Transverse colon (tissue), 4 donors: ENCODE results near the gene IFT80. TPM values are rescaled to one million over a fixed set of nuclear protein-coding genes. Genes with fewer than 3 reads are reported as not detected.

Experiments used
- DNase-seq: peaks from one replicate; pipeline ENCODE4 v3.0.0-alpha.2; 2019
- H3K27ac ChIP-seq, 4 donors: fragments of 200-600 bp; sonication (generic); 2 replicates each; pipeline ENCODE4 v1.5.1; 2016 to 2018; ENCODE audit warnings: inconsistent platforms in 4 of 4
- H3K27me3 ChIP-seq: fragments of 200-600 bp; sonication (generic); 2 replicates; pipeline ENCODE4 v1.5.1; 2017; ENCODE audit warnings: inconsistent platforms
- H3K36me3 ChIP-seq, 4 donors: fragments of 200-600 bp; sonication (generic); 2 replicates each; pipeline ENCODE4 v1.5.1; 2017 to 2019; ENCODE audit warnings: inconsistent platforms in 4 of 4
- H3K4me1 ChIP-seq, 4 donors: fragments of 200-600 bp; sonication (generic); 2 replicates each; pipeline ENCODE4 v1.5.1; 2017 to 2020; ENCODE audit warnings: inconsistent platforms in 4 of 4
- H3K4me3 ChIP-seq, 4 donors: fragments of 200-600 bp; sonication (generic); 1 replicate in 1 of 4; 2 replicates in 3 of 4; pipeline versions ENCODE4 v1.5.1 to v1.6.1; 2017 to 2019; ENCODE audit warnings: inconsistent platforms in 4 of 4
- H3K9me3 ChIP-seq, 2 donors: fragments of 200-600 bp; sonication (generic); 2 replicates each; pipeline ENCODE4 v1.5.1; 2017 to 2019; ENCODE audit warnings: inconsistent platforms in 2 of 2
- EP300 ChIP-seq: sonication (generic); formaldehyde crosslinking; IDR thresholded peaks from one replicate; pipeline ENCODE4 v1.6.1; 2017; ENCODE audit warnings: antibody characterized with exemption, low read depth
- POLR2A ChIP-seq: fragments of 450-650 bp; IDR thresholded peaks from one replicate; pipeline ENCODE4 v1.6.1; 2016; ENCODE audit warnings: antibody characterized with exemption, mild to moderate bottlenecking, moderate library complexity
- POLR2AphosphoS5 ChIP-seq, 3 donors: sonication (generic); formaldehyde crosslinking; IDR thresholded peaks; one replicate each; pipeline ENCODE4 v1.6.1; 2016; ENCODE audit warnings: antibody characterized with exemption in 3 of 3
- WGBS, 2 donors: methylation state at CpG; one replicate each; pipeline ENCODE4 v1.1.5; 2018; ENCODE audit warnings: low coverage in 1 of 2; 5-methylcytosine and 5-hydroxymethylcytosine counted together
- in situ Hi-C, 4 donors: fragments of 200-750 bp; cut with MboI; loops; one replicate each; pipeline versions ENCODE4 v1.15.0 to v1.15.1; 2017; ENCODE audit warnings: low sequenced_read_pairs in 3 of 4, low pct_ligation_motif_present in 1 of 4, low pct_unique_long_range_greater_than_20kb in 1 of 4
- intact Hi-C: fragments of 100-400 bp; cut with DNase I; formaldehyde crosslinking; loops from one replicate; pipeline ENCODE4 v1.15.1; 2023; ENCODE audit warnings: low total_unique reads
- total RNA-seq, 4 donors: library from RNA; depleted of rRNA; stranded (reverse); fragments of >200 nt; gene quantifications; one replicate each; pipeline ENCODE4 v1.1.0, GENCODE V29; 2016
- TF ChIP-seq, protein P1 (sequence below), 5 experiments: fragments of 200-600 bp in 3 of 5; fragments of 450-650 bp in 2 of 5; sonication (generic) in 3 of 5; IDR thresholded peaks; 1 replicate in 2 of 5; 2 replicates in 3 of 5; pipeline ENCODE4 v1.5.1; 2016 to 2017; ENCODE audit warnings: antibody characterized with exemption in 5 of 5, inconsistent platforms in 3 of 5, mild to moderate bottlenecking in 2 of 5, moderate library complexity in 1 of 5

IFT80 gene
- total RNA-seq, 4 donors from 2014 or later, result 0.37 to 78.8 (median 19.7) TPM

GRCh38 chr3:160435095-160435494, 36.1 kb upstream of the IFT80 start:
- in situ Hi-C loops, result no loop called here
- TF ChIP-seq EP300 (no peak), POLR2AphosphoS5 (IDR thresholded peaks at IDR 0.05) (no peak), POLR2A (no peak)
- TF ChIP-seq, protein P1, sequence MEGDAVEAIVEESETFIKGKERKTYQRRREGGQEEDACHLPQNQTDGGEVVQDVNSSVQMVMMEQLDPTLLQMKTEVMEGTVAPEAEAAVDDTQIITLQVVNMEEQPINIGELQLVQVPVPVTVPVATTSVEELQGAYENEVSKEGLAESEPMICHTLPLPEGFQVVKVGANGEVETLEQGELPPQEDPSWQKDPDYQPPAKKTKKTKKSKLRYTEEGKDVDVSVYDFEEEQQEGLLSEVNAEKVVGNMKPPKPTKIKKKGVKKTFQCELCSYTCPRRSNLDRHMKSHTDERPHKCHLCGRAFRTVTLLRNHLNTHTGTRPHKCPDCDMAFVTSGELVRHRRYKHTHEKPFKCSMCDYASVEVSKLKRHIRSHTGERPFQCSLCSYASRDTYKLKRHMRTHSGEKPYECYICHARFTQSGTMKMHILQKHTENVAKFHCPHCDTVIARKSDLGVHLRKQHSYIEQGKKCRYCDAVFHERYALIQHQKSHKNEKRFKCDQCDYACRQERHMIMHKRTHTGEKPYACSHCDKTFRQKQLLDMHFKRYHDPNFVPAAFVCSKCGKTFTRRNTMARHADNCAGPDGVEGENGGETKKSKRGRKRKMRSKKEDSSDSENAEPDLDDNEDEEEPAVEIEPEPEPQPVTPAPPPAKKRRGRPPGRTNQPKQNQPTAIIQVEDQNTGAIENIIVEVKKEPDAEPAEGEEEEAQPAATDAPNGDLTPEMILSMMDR (IDR thresholded peaks at IDR 0.05), result no peak
- 92% methylated on average over 2 of the region's 2 CpGs; no CpG with 5 or more reads in 1 of the 2 donors for WGBS, 2 donors

DNA sequence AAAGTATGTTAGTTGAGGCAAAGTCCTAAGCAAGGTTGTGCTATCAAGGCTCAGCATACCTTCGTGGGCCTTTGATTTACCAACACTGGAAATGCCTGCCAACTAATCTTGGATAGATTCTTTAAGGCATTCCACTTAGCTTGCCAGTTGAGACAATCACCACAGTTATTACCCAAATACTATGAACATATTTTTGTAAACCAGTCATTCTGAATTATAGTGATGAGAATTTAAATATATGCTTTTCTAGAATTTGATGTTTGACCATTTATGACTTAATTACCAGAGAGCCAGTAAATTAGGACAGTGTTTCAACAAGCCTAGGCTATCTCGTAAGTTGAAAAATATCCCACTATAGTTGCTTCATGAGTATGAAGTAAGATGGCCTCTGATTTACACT, 35.0 kb upstream of the IFT80 start:
- H3K27me3 ChIP-seq, result no peaks in the 10 kb centered on the region
- in situ Hi-C loops (no loop called here), intact Hi-C loops (no loop called here)
- H3K9me3 ChIP-seq, result no peaks in the 10 kb centered on the region
- TF ChIP-seq POLR2AphosphoS5 (IDR thresholded peaks at IDR 0.05), result no peak
- no peak for TF ChIP-seq EP300
- TF ChIP-seq POLR2A, result no peak
- TF ChIP-seq, protein P1 (IDR thresholded peaks at IDR 0.05), result no peak
- peaks cover 0 to 47% (median 14%) of the 10 kb centered on the region in 4 donors for H3K36me3 ChIP-seq
- 75 to 76% methylated on average over 2 of the region's 2 CpGs for WGBS, 2 donors
- no peaks in the 10 kb centered on the region for H3K4me1 ChIP-seq
- H3K27ac ChIP-seq, result no peak overlapping the region
- DNase-seq, result no peak
- H3K4me3 ChIP-seq, result no peak overlapping the region

More at GRCh38 chr3:160435095-160435494, 36.1 kb upstream of the IFT80 start:
- no peak for DNase-seq
- intact Hi-C loops, result no loop called here
- Histone ChIP-seq H3K9me3 (no peaks in the 10 kb centered on the region), H3K36me3 (peaks cover 0 to 42% (median 14%) of the 10 kb centered on the region in 4 donors), H3K27ac (no peak overlapping the region), H3K4me3 (no peak overlapping the region), H3K4me1 (no peaks in the 10 kb centered on the region), H3K27me3 (no peaks in the 10 kb centered on the region)

GRCh38 chr3:160427832-160428424, 28.9 kb upstream of the IFT80 start:
- H3K27me3 ChIP-seq, result no peaks in the 10 kb centered on the region
- no peak for DNase-seq
- TF ChIP-seq EP300 (no peak), POLR2AphosphoS5 (IDR thresholded peaks at IDR 0.05) (no peak)
- TF ChIP-seq, protein P1 (IDR thresholded peaks at IDR 0.05), result no peak
- H3K4me3 ChIP-seq, result no peak overlapping the region
- H3K4me1 ChIP-seq, result no peaks in the 10 kb centered on the region
- peaks cover 0 to 85% (median 23%) of the 10 kb centered on the region in 4 donors for H3K36me3 ChIP-seq
- intact Hi-C loops, result no loop called here
- in situ Hi-C loops, result no loop called here
- H3K9me3 ChIP-seq, result no peaks in the 10 kb centered on the region
- WGBS, 2 donors, result 90 to 94% methylated on average over 3 to 11 of the region's 11 CpGs
- H3K27ac ChIP-seq, result no peak overlapping the region

- no peak overlapping the region for H3K4me3 ChIP-seq
- H3K27me3 ChIP-seq, result no peaks in the 10 kb centered on the region
- intact Hi-C loops (no loop called here), in situ Hi-C loops (loop anchor here in 2 of 4 donors (10.0 kb wide), 2 partner anchors 383 to 393 kb away; no protein-coding TSS in a partner anchor)
- WGBS, 2 donors, result 86 to 95% methylated on average over 3 of the region's 3 CpGs
- no peak overlapping the region for H3K27ac ChIP-seq
- DNase-seq, result no peak
- H3K4me1 ChIP-seq, result no peaks in the 10 kb centered on the region
- no peak for TF ChIP-seq EP300
- TF ChIP-seq, protein P1 (IDR thresholded peaks at IDR 0.05), result no peak
- no peak for TF ChIP-seq POLR2AphosphoS5 (IDR thresholded peaks at IDR 0.05)
- no peak for TF ChIP-seq POLR2A
- H3K9me3 ChIP-seq, result no peaks in the 10 kb centered on the region
- H3K36me3 ChIP-seq, result peaks cover 0 to 43% (median 16%) of the 10 kb centered on the region in 4 donors
Observed at GRCh38 chr3:160417311-160417710, 18.3 kb upstream of the IFT80 start.
